Measurements from ENCODE around the gene SLC22A15. TPM values are rescaled to one million over a fixed set of nuclear protein-coding genes. Genes with fewer than 3 reads are reported as not detected.

The SLC22A15 gene
- total RNA-seq, 2 experiments from 2014 or later: 0.07 to 0.25 TPM

- ChIA-PET POLR2A (no interaction called here), CTCF (no interaction called here)
- no peak for ATAC-seq
- intact Hi-C loops (cut with micrococcal nuclease): no loop called here
- Mint-ChIP-seq H3K4me1 (ENCODE audit: low read depth) (no peaks in the 10 kb centered on the region), H3K36me3 (ENCODE audit: low read depth) (no peaks in the 10 kb centered on the region), H3K27ac (no peak overlapping the region), H3K4me3 (no peak overlapping the region), H3K9me3 (no peaks in the 10 kb centered on the region), H3K27me3 (peaks cover 20% of the 10 kb centered on the region)
- DNase-seq: no peak
- no peak for TF ChIP-seq CTCF (IDR thresholded peaks at IDR 0.05)
Observed at GRCh38 chr1:116064616-116065015, 88.3 kb downstream of the SLC22A15 start.

GRCh38 chr1:116066868-116067565 is 90.7 kb downstream of the SLC22A15 start:
- intact Hi-C loops (cut with micrococcal nuclease): no loop called here
- no peak overlapping the region for H3K27ac Mint-ChIP-seq
- ChIA-PET POLR2A (no interaction called here), CTCF (no interaction called here)
- no peaks in the 10 kb centered on the region for H3K4me1 Mint-ChIP-seq (ENCODE audit: low read depth)
- TF ChIP-seq CTCF (IDR thresholded peaks at IDR 0.05): no peak
- H3K9me3 Mint-ChIP-seq: no peaks in the 10 kb centered on the region
- no peak overlapping the region for H3K4me3 Mint-ChIP-seq
- peaks cover 16% of the 10 kb centered on the region for H3K27me3 Mint-ChIP-seq
- no peaks in the 10 kb centered on the region for H3K36me3 Mint-ChIP-seq (ENCODE audit: low read depth)
- ATAC-seq (no peak), DNase-seq (no peak)

- ATAC-seq (no peak), DNase-seq (no peak)
- ChIA-PET POLR2A (no interaction called here), CTCF (no interaction called here)
- peaks cover 16% of the 10 kb centered on the region for H3K27me3 Mint-ChIP-seq
- H3K36me3 Mint-ChIP-seq (ENCODE audit: low read depth): no peaks in the 10 kb centered on the region
- no peak overlapping the region for H3K27ac Mint-ChIP-seq
- no peaks in the 10 kb centered on the region for H3K4me1 Mint-ChIP-seq (ENCODE audit: low read depth)
- intact Hi-C loops (cut with micrococcal nuclease): no loop called here
- H3K4me3 Mint-ChIP-seq: no peak overlapping the region
- TF ChIP-seq CTCF (IDR thresholded peaks at IDR 0.05): no peak
- H3K9me3 Mint-ChIP-seq: no peaks in the 10 kb centered on the region
Observed at GRCh38 chr1:116067566-116067890, 91.2 kb downstream of the SLC22A15 start.

- TF ChIP-seq CTCF (IDR thresholded peaks at IDR 0.05): no peak
- intact Hi-C loops (cut with micrococcal nuclease): no loop called here
- ChIA-PET POLR2A (no interaction called here), CTCF (no interaction called here)
- Mint-ChIP-seq H3K36me3 (ENCODE audit: low read depth) (no peaks in the 10 kb centered on the region), H3K27me3 (no peaks in the 10 kb centered on the region), H3K4me3 (no peak overlapping the region), H3K27ac (no peak overlapping the region), H3K9me3 (no peaks in the 10 kb centered on the region), H3K4me1 (ENCODE audit: low read depth) (no peaks in the 10 kb centered on the region)
- DNase-seq (no peak), ATAC-seq (no peak)
Observed at GRCh38 chr1:116075575-116075974, 99.3 kb downstream of the SLC22A15 start.

GRCh38 chr1:116075990-116076389 is 99.7 kb downstream of the SLC22A15 start:
- no peaks in the 10 kb centered on the region for H3K36me3 Mint-ChIP-seq (ENCODE audit: low read depth)
- ATAC-seq (no peak), DNase-seq (no peak)
- no peak overlapping the region for H3K4me3 Mint-ChIP-seq
- no peaks in the 10 kb centered on the region for H3K27me3 Mint-ChIP-seq
- POLR2A ChIA-PET: no interaction called here
- H3K9me3 Mint-ChIP-seq: no peaks in the 10 kb centered on the region
- no peaks in the 10 kb centered on the region for H3K4me1 Mint-ChIP-seq (ENCODE audit: low read depth)
- CTCF ChIA-PET: no interaction called here
- no peak overlapping the region for H3K27ac Mint-ChIP-seq
- TF ChIP-seq CTCF (IDR thresholded peaks at IDR 0.05): no peak
- intact Hi-C loops (cut with micrococcal nuclease): no loop called here
